SK-N-SH treated with all-trans-retinoic acid at 6 μM for 48 hours (cell line): ENCODE data around the gene PHRF1.

Source experiments
- ATAC-seq: fragments of 200-7000 bp; cut with Tn5 transposase; 3 replicates; pipeline ENCODE4 v1.9.1; 2020; ENCODE audit warnings: mild to moderate bottlenecking, moderate library complexity
- ARNTL ChIP-seq: fragments of 450-650 bp; formaldehyde crosslinking; IDR thresholded peaks from 2 replicates; pipeline ENCODE4 v1.5.0; 2020; ENCODE audit warnings: low read depth, mild to moderate bottlenecking, moderate library complexity, borderline replicate concordance
- BACH2 ChIP-seq: fragments of 250-450 bp; sonication (Bioruptor Pico); IDR thresholded peaks from 2 replicates; pipeline ENCODE4 v1.9.0; 2021; ENCODE audit warnings: mild to moderate bottlenecking, borderline replicate concordance
- CSDC2 ChIP-seq: fragments of 250-450 bp; sonication (Bioruptor Pico); IDR thresholded peaks from 2 replicates; pipeline ENCODE4 v1.5.0; 2020; ENCODE audit warnings: mild to moderate bottlenecking, moderate library complexity
- ESRRG ChIP-seq: fragments of 250-450 bp; sonication (Bioruptor Pico); IDR thresholded peaks from 2 replicates; pipeline ENCODE4 v1.6.1; 2021; ENCODE audit warnings: mild to moderate bottlenecking
- GLIS3 ChIP-seq: fragments of 250-450 bp; sonication (Bioruptor Pico); IDR thresholded peaks from 2 replicates; pipeline ENCODE4 v1.5.0; 2020; ENCODE audit warnings: mild to moderate bottlenecking, moderate library complexity
- ISL1 ChIP-seq: fragments of 250-450 bp; sonication (Bioruptor Pico); IDR thresholded peaks from 2 replicates; pipeline ENCODE4 v2.1.2; 2022; ENCODE audit warnings: mild to moderate bottlenecking, moderate library complexity
- PPARA ChIP-seq: fragments of 250-450 bp; sonication (Bioruptor Pico); IDR thresholded peaks from 2 replicates; pipeline ENCODE4 v1.5.0; 2020; ENCODE audit warnings: mild to moderate bottlenecking, borderline replicate concordance
- RARB ChIP-seq: fragments of 250-450 bp; sonication (Bioruptor Pico); IDR thresholded peaks from 2 replicates; pipeline ENCODE4 v1.8.0; 2021; ENCODE audit warnings: mild to moderate bottlenecking, moderate library complexity
- SNAI2 ChIP-seq: fragments of 250-450 bp; sonication (Bioruptor Pico); IDR thresholded peaks from 2 replicates; pipeline ENCODE4 v1.5.0; 2020; ENCODE audit warnings: mild to moderate bottlenecking, moderate library complexity
- TCF4 ChIP-seq: fragments of 250-450 bp; sonication (Bioruptor Pico); IDR thresholded peaks from 2 replicates; pipeline ENCODE4 v1.8.0; 2021; ENCODE audit warnings: mild to moderate bottlenecking, moderate library complexity, borderline replicate concordance
- TOX ChIP-seq: fragments of 250-450 bp; sonication (Bioruptor Pico); IDR thresholded peaks from 2 replicates; pipeline ENCODE4 v1.8.0; 2021; ENCODE audit warnings: mild to moderate bottlenecking, moderate library complexity, borderline replicate concordance
- ZFP3 ChIP-seq: fragments of 250-450 bp; sonication (Bioruptor Pico); IDR thresholded peaks from 2 replicates; pipeline ENCODE4 v1.5.0; 2020; ENCODE audit warnings: mild to moderate bottlenecking, moderate library complexity
- ZFP30 ChIP-seq: fragments of 450-650 bp; formaldehyde crosslinking; IDR thresholded peaks from 2 replicates; pipeline ENCODE4 v1.5.0; 2022; ENCODE audit warnings: mild to moderate bottlenecking, moderate library complexity
- ZNF565 ChIP-seq: fragments of 450-650 bp; formaldehyde crosslinking; conservative IDR thresholded peaks from 2 replicates; pipeline ENCODE4 v1.5.0; 2020; ENCODE audit warnings: low read depth, mild to moderate bottlenecking, moderate library complexity
- ZNF70 ChIP-seq: fragments of 450-650 bp; formaldehyde crosslinking; IDR thresholded peaks from 2 replicates; pipeline ENCODE4 v1.5.0; 2020; ENCODE audit warnings: mild to moderate bottlenecking, moderate library complexity
- ZNF8 ChIP-seq: fragments of 450-650 bp; formaldehyde crosslinking; IDR thresholded peaks from 2 replicates; pipeline ENCODE4 v1.5.0; 2020; ENCODE audit warnings: mild to moderate bottlenecking, moderate library complexity
- TF ChIP-seq, protein P1 (sequence below): fragments of 250-450 bp; sonication (Bioruptor Pico); IDR thresholded peaks from 2 replicates; pipeline ENCODE4 v1.5.1; 2020; ENCODE audit warnings: low read depth, mild to moderate bottlenecking, moderate library complexity
- TF ChIP-seq, protein P2 (sequence below): fragments of 250-450 bp; sonication (Bioruptor Pico); IDR thresholded peaks from 2 replicates; pipeline ENCODE4 v1.8.0; 2020; ENCODE audit warnings: mild to moderate bottlenecking, moderate library complexity, borderline replicate concordance
- TF ChIP-seq, protein P3 (sequence below): fragments of 250-450 bp; sonication (Bioruptor Pico); IDR thresholded peaks from 2 replicates; pipeline ENCODE4 v1.5.0; 2020; ENCODE audit warnings: mild to moderate bottlenecking, moderate library complexity

Gene PHRF1

DNA sequence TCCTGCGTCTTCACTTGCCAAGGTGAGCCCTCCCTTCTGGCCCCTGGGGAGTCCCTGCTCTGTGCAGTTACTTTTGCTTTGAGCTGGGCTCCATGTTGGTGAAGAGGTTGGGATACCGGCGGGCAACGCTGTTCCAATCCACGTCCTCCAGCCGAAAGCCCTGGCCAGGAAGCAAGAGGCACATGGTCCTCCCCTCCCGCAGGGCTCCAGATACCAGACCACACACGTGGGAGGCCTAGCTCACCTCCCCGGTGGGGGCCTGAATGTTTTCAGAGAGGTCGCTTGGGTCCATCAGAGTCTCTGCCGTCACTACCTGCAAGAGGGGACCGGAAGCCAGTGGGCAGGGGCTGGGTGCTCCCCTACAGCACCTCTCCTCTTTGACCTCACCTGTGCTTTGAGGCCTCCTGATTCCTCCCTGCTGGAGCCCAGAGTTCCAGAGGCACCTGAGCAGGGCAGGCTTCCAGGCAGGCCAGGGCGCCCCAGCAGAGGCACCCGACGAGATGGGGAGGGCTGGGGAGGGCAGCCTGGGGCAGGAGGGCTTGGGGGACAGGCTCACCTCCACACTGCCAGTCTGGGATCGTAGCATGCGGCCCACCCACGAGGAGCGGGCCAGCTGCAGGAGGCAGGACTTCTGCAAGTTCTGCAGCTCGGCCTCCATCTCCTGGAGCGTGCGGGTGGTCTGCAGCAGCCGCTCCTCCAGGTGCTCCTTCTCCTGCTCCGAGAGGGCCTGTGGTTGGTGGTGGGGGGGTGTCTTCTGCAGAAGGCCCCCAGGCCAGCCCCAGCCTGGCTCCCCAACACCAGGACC, 18.7 kb upstream of the PHRF1 start:
- no peak for ATAC-seq
- no peak for TF ChIP-seq ZNF8 (CRISPR knock-in tag)
- TF ChIP-seq ZNF565 (CRISPR knock-in tag) = no peak

DNA sequence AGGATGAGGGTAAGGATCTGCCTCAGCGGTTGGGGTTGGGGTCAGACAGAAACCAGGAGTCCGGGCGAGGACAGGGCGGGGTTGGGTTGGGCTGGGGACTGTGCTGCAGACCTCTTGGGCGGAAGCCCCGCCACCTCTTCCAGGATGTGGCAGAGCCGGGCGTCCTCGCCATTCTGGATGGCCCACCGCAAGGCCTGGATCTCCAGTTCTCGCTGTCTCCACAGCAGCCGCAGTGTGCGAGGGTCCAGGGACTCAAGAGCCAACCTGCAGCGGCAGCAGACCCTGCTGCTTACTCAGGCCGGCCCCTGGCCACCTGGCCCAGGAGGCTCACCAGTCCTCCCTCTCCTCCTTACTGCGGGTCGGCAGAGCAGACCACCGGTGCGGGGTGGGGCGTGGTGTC, 17.8 kb upstream of the PHRF1 start:
- no peak for ATAC-seq
- TF ChIP-seq PPARA (CRISPR knock-in tag) (no peak), CSDC2 (CRISPR knock-in tag) (no peak), RARB (CRISPR knock-in tag) (no peak), BACH2 (no peak), ZFP30 (CRISPR knock-in tag) (no peak), ESRRG (CRISPR knock-in tag) (no peak), ISL1 (CRISPR knock-in tag) (no peak), ZNF70 (CRISPR knock-in tag) (no peak), ZNF565 (CRISPR knock-in tag) (no peak), SNAI2 (no peak), GLIS3 (CRISPR knock-in tag) (no peak)
- TF ChIP-seq, protein P1, sequence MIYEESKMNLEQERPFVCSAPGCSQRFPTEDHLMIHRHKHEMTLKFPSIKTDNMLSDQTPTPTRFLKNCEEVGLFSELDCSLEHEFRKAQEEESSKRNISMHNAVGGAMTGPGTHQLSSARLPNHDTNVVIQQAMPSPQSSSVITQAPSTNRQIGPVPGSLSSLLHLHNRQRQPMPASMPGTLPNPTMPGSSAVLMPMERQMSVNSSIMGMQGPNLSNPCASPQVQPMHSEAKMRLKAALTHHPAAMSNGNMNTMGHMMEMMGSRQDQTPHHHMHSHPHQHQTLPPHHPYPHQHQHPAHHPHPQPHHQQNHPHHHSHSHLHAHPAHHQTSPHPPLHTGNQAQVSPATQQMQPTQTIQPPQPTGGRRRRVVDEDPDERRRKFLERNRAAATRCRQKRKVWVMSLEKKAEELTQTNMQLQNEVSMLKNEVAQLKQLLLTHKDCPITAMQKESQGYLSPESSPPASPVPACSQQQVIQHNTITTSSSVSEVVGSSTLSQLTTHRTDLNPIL (CRISPR knock-in tag) = no peak
- TF ChIP-seq, protein P2, sequence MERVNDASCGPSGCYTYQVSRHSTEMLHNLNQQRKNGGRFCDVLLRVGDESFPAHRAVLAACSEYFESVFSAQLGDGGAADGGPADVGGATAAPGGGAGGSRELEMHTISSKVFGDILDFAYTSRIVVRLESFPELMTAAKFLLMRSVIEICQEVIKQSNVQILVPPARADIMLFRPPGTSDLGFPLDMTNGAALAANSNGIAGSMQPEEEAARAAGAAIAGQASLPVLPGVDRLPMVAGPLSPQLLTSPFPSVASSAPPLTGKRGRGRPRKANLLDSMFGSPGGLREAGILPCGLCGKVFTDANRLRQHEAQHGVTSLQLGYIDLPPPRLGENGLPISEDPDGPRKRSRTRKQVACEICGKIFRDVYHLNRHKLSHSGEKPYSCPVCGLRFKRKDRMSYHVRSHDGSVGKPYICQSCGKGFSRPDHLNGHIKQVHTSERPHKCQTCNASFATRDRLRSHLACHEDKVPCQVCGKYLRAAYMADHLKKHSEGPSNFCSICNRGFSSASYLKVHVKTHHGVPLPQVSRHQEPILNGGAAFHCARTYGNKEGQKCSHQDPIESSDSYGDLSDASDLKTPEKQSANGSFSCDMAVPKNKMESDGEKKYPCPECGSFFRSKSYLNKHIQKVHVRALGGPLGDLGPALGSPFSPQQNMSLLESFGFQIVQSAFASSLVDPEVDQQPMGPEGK (CRISPR knock-in tag) = no peak

DNA sequence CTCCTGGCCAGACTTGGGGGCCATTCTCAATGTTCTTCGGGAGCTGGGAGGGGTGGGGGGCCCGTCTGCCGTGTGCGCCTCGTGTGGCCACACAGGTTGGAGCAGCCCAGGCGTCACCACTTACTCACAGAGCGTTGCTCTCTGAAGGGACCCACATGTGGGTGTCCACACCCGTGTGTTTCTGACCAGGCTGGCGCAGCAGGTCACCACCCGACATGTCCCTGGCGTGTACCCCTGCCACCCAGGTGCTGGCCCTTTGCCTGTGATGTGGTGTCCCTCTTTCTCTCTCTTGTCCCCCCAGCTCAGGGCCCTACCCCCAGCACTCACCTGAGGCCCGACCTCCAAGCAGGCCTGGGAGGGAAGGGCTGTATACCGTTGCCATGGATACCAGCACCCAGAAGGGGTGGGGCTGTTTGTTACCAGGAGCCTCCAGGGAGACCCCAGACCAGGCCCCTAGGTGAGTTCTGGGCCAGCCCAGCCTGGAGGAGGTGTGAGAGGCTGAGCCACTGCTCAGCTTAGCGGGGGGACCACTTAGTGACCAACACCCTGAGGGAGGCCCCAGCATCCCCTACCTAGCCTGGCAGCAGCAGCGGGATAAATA, 17.1 kb upstream of the PHRF1 start:
- TF ChIP-seq ZNF565 (CRISPR knock-in tag) (no peak), ZNF70 (CRISPR knock-in tag) (no peak), ISL1 (CRISPR knock-in tag) (no peak), ESRRG (CRISPR knock-in tag) (no peak), ZFP3 (CRISPR knock-in tag) (no peak), TCF4 (CRISPR knock-in tag) (no peak)
- TF ChIP-seq, protein P3, sequence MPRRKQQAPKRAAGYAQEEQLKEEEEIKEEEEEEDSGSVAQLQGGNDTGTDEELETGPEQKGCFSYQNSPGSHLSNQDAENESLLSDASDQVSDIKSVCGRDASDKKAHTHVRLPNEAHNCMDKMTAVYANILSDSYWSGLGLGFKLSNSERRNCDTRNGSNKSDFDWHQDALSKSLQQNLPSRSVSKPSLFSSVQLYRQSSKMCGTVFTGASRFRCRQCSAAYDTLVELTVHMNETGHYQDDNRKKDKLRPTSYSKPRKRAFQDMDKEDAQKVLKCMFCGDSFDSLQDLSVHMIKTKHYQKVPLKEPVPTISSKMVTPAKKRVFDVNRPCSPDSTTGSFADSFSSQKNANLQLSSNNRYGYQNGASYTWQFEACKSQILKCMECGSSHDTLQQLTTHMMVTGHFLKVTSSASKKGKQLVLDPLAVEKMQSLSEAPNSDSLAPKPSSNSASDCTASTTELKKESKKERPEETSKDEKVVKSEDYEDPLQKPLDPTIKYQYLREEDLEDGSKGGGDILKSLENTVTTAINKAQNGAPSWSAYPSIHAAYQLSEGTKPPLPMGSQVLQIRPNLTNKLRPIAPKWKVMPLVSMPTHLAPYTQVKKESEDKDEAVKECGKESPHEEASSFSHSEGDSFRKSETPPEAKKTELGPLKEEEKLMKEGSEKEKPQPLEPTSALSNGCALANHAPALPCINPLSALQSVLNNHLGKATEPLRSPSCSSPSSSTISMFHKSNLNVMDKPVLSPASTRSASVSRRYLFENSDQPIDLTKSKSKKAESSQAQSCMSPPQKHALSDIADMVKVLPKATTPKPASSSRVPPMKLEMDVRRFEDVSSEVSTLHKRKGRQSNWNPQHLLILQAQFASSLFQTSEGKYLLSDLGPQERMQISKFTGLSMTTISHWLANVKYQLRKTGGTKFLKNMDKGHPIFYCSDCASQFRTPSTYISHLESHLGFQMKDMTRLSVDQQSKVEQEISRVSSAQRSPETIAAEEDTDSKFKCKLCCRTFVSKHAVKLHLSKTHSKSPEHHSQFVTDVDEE (CRISPR knock-in tag) = no peak
- no peak for ATAC-seq

- TF ChIP-seq, protein P2 (CRISPR knock-in tag) = no peak
- no peak for TF ChIP-seq ARNTL
- TF ChIP-seq TOX = no peak
- no peak for TF ChIP-seq ISL1 (CRISPR knock-in tag)
- TF ChIP-seq ESRRG (CRISPR knock-in tag) = no peak
- no peak for TF ChIP-seq ZNF8 (CRISPR knock-in tag)
- no peak for TF ChIP-seq ZFP30 (CRISPR knock-in tag)
- TF ChIP-seq, protein P1 (CRISPR knock-in tag) = no peak
- no peak for TF ChIP-seq TCF4 (CRISPR knock-in tag)
- ATAC-seq = no peak
Measured at GRCh38 chr11:559712-560304, 16.5 kb upstream of the PHRF1 start.
